Gastrocnemius medialis (tissue), 4 donors: ENCODE measurements around the gene AHRR. TPM values are rescaled to one million over a fixed set of nuclear protein-coding genes. Genes with fewer than 3 reads are reported as not detected.
"Not testable (repeated sequence)": the region's sequence is repeated elsewhere in the genome, so short reads cannot be mapped to it uniquely, and the experiment has no call there.

Experiments used
- ATAC-seq, 2 donors: fragments of 150-250 bp; one replicate each; pipeline ENCODE4 v1.9.1; 2016
- DNase-seq, 2 donors: peaks; one replicate each; pipeline ENCODE4 v3.0.0-alpha.2; 2019
- H3K27ac ChIP-seq, 4 donors: fragments of 200-600 bp; sonication (generic); 1 replicate in 1 of 4; 2 replicates in 3 of 4; pipeline ENCODE4 v1.5.1; 2016 to 2018; ENCODE audit warnings: mild to moderate bottlenecking in 2 of 4, moderate library complexity in 1 of 4
- H3K27me3 ChIP-seq, 3 donors: fragments of 200-600 bp; sonication (generic) in 2 of 3; 1 replicate in 1 of 3; 2 replicates in 2 of 3; pipeline versions ENCODE4 v1.5.1 to v1.6.0; 2016 to 2019; ENCODE audit warnings: mild to moderate bottlenecking in 1 of 3, moderate library complexity in 1 of 3
- H3K36me3 ChIP-seq, 2 donors: fragments of 200-600 bp; sonication (generic) in 1 of 2; one replicate each; pipeline ENCODE4 v1.5.1; 2017 to 2018
- H3K4me1 ChIP-seq, 2 donors: fragments of 200-600 bp; sonication (generic) in 1 of 2; one replicate each; pipeline ENCODE4 v1.5.1; 2016 to 2017; ENCODE audit warnings: mild to moderate bottlenecking in 2 of 2
- H3K4me3 ChIP-seq, 4 donors: fragments of 200-600 bp; sonication (generic) in 3 of 4; 1 replicate in 1 of 4; 2 replicates in 3 of 4; pipeline ENCODE4 v1.5.1; 2016 to 2019; ENCODE audit warnings: mild to moderate bottlenecking in 2 of 4
- H3K9me3 ChIP-seq, 3 donors: fragments of 200-600 bp; sonication (generic) in 2 of 3; 1 replicate in 1 of 3; 2 replicates in 2 of 3; pipeline ENCODE4 v1.5.1; 2016 to 2019
- CTCF ChIP-seq, 5 experiments: fragments of 450-650 bp in 3 of 5; fragments of 200-600 bp in 2 of 5; sonication (generic) in 2 of 5; IDR thresholded peaks in 4 of 5; conservative IDR thresholded peaks in 1 of 5; 1 replicate in 4 of 5; 2 replicates in 1 of 5; pipeline ENCODE4 v1.5.1; 2016 to 2019; ENCODE audit warnings: antibody characterized with exemption in 5 of 5, mild to moderate bottlenecking in 3 of 5, moderate library complexity in 3 of 5
- POLR2A ChIP-seq, 2 donors: fragments of 450-650 bp; IDR thresholded peaks; one replicate each; pipeline ENCODE4 v1.6.1; 2017; ENCODE audit warnings: antibody characterized with exemption in 2 of 2, mild to moderate bottlenecking in 2 of 2, moderate library complexity in 2 of 2
- in situ Hi-C, 4 donors: fragments of 200-750 bp; cut with MboI; loops; one replicate each; pipeline versions ENCODE4 v1.15.0 to v1.8.0; 2017; ENCODE audit warnings: low sequenced_read_pairs in 4 of 4
- intact Hi-C: fragments of 100-400 bp; cut with DNase I; formaldehyde crosslinking; loops from one replicate; pipeline ENCODE4 v1.15.1; 2023; ENCODE audit warnings: low total_unique reads
- total RNA-seq, 4 donors: library from RNA; depleted of rRNA; stranded (reverse); fragments of >200 nt; gene quantifications; one replicate each; pipeline versions ENCODE4 v1.1.0 to v1.2.3, GENCODE V29; 2016

The AHRR gene
- total RNA-seq, 4 donors from 2014 or later = 0.05 to 1.3 (median 0.18) TPM; not detected in 1

GRCh38 chr5:395156-395920 lies 73.8 kb downstream of the AHRR start:
- intact Hi-C loops = no loop called here
- Histone ChIP-seq H3K36me3 (no peaks in the 10 kb centered on the region), H3K27me3 (peaks cover 4 to 13% (median 13%) of the 10 kb centered on the region in 3 donors), H3K9me3 (no peaks in the 10 kb centered on the region), H3K4me1 (peaks cover 3 to 6% of the 10 kb centered on the region in 2 donors), H3K4me3 (no peak overlapping the region), H3K27ac (no peak overlapping the region)
- in situ Hi-C loops = no loop called here
- no peak for TF ChIP-seq POLR2A (IDR thresholded peaks at IDR 0.05)
- no peak for TF ChIP-seq CTCF (IDR thresholded peaks at IDR 0.05 in 4 of 5, conservative IDR thresholded peaks at IDR 0.05 in 1 of 5)
- ATAC-seq = no peak
- no peak for DNase-seq

GRCh38 chr5:395921-396530 lies 74.5 kb downstream of the AHRR start:
- TF ChIP-seq CTCF (IDR thresholded peaks at IDR 0.05 in 4 of 5, conservative IDR thresholded peaks at IDR 0.05 in 1 of 5) (no peak), POLR2A (IDR thresholded peaks at IDR 0.05) (no peak)
- peaks cover 3 to 7% of the 10 kb centered on the region in 2 donors for H3K4me1 ChIP-seq
- no peaks in the 10 kb centered on the region for H3K9me3 ChIP-seq
- intact Hi-C loops = no loop called here
- ATAC-seq (no peak), DNase-seq (no peak)
- no peak overlapping the region for H3K4me3 ChIP-seq
- no peak overlapping the region for H3K27ac ChIP-seq
- in situ Hi-C loops = no loop called here
- no peaks in the 10 kb centered on the region for H3K36me3 ChIP-seq
- H3K27me3 ChIP-seq = peaks cover 4 to 19% (median 18%) of the 10 kb centered on the region in 3 donors

GRCh38 chr5:396531-396961 lies 75.0 kb downstream of the AHRR start:
- H3K27ac ChIP-seq = no peak overlapping the region
- ATAC-seq (no peak), DNase-seq (no peak)
- peaks cover 3 to 7% of the 10 kb centered on the region in 2 donors for H3K4me1 ChIP-seq
- peaks cover 7 to 24% (median 23%) of the 10 kb centered on the region in 3 donors for H3K27me3 ChIP-seq
- intact Hi-C loops (no loop called here), in situ Hi-C loops (no loop called here)
- H3K36me3 ChIP-seq = no peaks in the 10 kb centered on the region
- H3K9me3 ChIP-seq = no peaks in the 10 kb centered on the region
- H3K4me3 ChIP-seq = no peak overlapping the region
- TF ChIP-seq POLR2A (IDR thresholded peaks at IDR 0.05) = no peak
- no peak for TF ChIP-seq CTCF (IDR thresholded peaks at IDR 0.05 in 4 of 5, conservative IDR thresholded peaks at IDR 0.05 in 1 of 5)

GRCh38 chr5:398141-398474 lies 76.6 kb downstream of the AHRR start:
- DNase-seq, in situ Hi-C loops, ATAC-seq, H3K27ac ChIP-seq, H3K9me3 ChIP-seq, H3K4me1 ChIP-seq, H3K4me3 ChIP-seq, H3K36me3 ChIP-seq, intact Hi-C loops: not testable (repeated sequence)
- peaks cover 11 to 29% (median 26%) of the 10 kb centered on the region in 3 donors for H3K27me3 ChIP-seq

- peaks cover 11 to 34% (median 26%) of the 10 kb centered on the region in 3 donors for H3K27me3 ChIP-seq
- TF ChIP-seq POLR2A (IDR thresholded peaks at IDR 0.05) = no peak
- no peak for TF ChIP-seq CTCF (IDR thresholded peaks at IDR 0.05 in 4 of 5, conservative IDR thresholded peaks at IDR 0.05 in 1 of 5)
- intact Hi-C loops (no loop called here), in situ Hi-C loops (no loop called here)
- H3K4me3 ChIP-seq = no peak overlapping the region
- H3K4me1 ChIP-seq = peaks cover 3 to 7% of the 10 kb centered on the region in 2 donors
- H3K36me3 ChIP-seq = no peaks in the 10 kb centered on the region
- H3K9me3 ChIP-seq = no peaks in the 10 kb centered on the region
- no peak for ATAC-seq
- DNase-seq = no peak
- H3K27ac ChIP-seq = no peak overlapping the region
Measured at GRCh38 chr5:398475-399295, 77.2 kb downstream of the AHRR start.
